RWPE1 (cell line): ENCODE measurements around the gene CUX1.

Source experiments
- CTCF ChIA-PET: fragments of 350-600 bp; sonication (Branson Sonifier 250); formaldehyde crosslinking; extraction: SDS; loops from one replicate; lab custom pipeline; 2021; lab: Yijun Ruan, JAX
- POLR2A ChIA-PET: fragments of 400-600 bp; formaldehyde crosslinking; extraction: SDS; loops from one replicate; lab custom pipeline; 2020; ENCODE audit warnings: antibody characterized with exemption; ENCODE audit not compliant: low non-redundant PET; lab: Yijun Ruan, JAX
- DNase-seq: peaks from one replicate; pipeline ENCODE4 v3.0.0; 2012; ENCODE audit warnings: low spot score
- H3K27ac ChIP-seq: fragments of 450-650 bp; 2 replicates; pipeline ENCODE4 v1.5.1; 2017
- CTCF ChIP-seq: fragments of 450-650 bp; conservative IDR thresholded peaks from 2 replicates; pipeline ENCODE4 v1.5.1; 2017; ENCODE audit warnings: low read depth, mild to moderate bottlenecking

The CUX1 gene

GRCh38 chr7:101945034-101945758, 127.8 kb downstream of the CUX1 start:
- H3K27ac ChIP-seq = peak overlapping the region; percentile 99
- POLR2A ChIA-PET = interaction anchor here (0.6 kb wide), 1 partner anchor 67 kb away, joined by 3 read pairs; no protein-coding TSS in a partner anchor
- CTCF ChIA-PET = no interaction called here
- no peak for TF ChIP-seq CTCF
- DNase-seq = no peak

- no peak for TF ChIP-seq CTCF
- H3K27ac ChIP-seq = no peak overlapping the region
- DNase-seq = no peak
- POLR2A ChIA-PET = no interaction called here
- CTCF ChIA-PET = no interaction called here
Observed at GRCh38 chr7:101947899-101948298, 130.5 kb downstream of the CUX1 start.

GRCh38 chr7:101948650-101949049, 131.2 kb downstream of the CUX1 start:
- DNase-seq = no peak
- ChIA-PET POLR2A (no interaction called here), CTCF (no interaction called here)
- TF ChIP-seq CTCF = no peak
- peak overlapping the region; percentile 31; the same call in 1 of the 2 replicates for H3K27ac ChIP-seq

- CTCF ChIA-PET = no interaction called here
- POLR2A ChIA-PET = no interaction called here
- TF ChIP-seq CTCF = no peak
- DNase-seq = no peak
- H3K27ac ChIP-seq = peak overlapping the region; percentile 54
Observed at GRCh38 chr7:101950450-101951119, 133.2 kb downstream of the CUX1 start.

- ChIA-PET CTCF (no interaction called here), POLR2A (no interaction called here)
- DNase-seq = no peak
- H3K27ac ChIP-seq = peak overlapping the region; percentile 57
- no peak for TF ChIP-seq CTCF
Observed at GRCh38 chr7:101951757-101952156, 134.3 kb downstream of the CUX1 start.

- POLR2A ChIA-PET = no interaction called here
- H3K27ac ChIP-seq = peak overlapping the region; percentile 57
- peak; percentile 71 for DNase-seq
- no peak for TF ChIP-seq CTCF
- CTCF ChIA-PET = no interaction called here
Observed at GRCh38 chr7:101952355-101953247, 135.2 kb downstream of the CUX1 start.
